Stimulated activated CD8-positive, alpha-beta memory T cell treated with anti-CD3 and anti-CD28 coated beads, Interleukin-2, amount 100 ng/mL, for 48 hours (primary cell): Measurements from ENCODE around the gene TPSB2.

Experiments
- DNase-seq, 2 donors: peaks; one replicate each; pipeline ENCODE4 v3.0.0-alpha.2; 2020; ENCODE audit warnings: low read depth in 2 of 2

TPSB2 gene

DNA sequence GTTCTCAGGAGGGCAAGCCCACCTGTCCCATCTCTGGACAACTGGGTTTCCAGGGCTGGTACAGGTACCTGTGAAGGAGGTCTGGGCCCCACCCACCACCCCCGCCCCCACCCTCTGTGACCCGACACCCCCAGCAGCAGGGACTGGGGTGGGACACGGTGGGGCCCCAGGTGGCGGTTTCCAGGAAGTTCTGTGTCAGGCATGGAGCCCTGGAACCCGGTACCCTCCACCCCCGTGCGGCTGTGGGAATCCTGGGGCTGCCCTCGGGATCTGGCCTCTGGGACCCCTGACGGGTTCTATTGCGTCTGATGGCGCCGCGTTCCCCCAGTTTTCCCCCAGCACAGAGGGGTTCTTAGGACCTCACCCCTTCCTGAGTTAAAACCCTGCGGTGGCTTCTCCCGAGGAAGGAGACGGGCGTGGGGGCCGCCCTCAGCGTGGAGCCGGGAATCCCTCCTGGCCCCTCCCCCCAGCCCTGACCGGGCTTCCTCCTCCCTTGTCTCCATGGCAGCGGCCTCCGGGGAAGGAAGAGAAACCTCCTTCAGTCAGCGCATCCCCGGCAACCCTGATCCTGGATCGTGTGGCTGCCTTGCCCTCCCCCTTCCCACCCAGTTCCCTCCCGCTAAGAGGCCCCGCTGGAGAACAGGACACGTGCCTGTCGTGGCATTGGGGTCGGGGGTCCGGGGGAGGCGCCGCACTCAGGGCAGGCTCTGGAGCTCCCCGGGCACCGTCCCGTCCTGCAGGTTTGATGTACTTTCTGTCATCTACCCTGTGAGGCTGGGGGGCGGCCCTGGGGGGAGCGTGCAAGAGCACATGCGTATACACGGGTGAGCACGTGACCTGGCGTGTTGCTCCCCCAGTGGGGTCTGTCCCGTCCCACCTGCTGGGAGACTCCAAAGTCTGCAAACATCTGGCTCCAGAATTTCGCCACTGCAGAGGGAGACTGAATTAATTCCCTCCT is 46.8 kb downstream of the TPSB2 start:
- DNase-seq = no peak

DNA sequence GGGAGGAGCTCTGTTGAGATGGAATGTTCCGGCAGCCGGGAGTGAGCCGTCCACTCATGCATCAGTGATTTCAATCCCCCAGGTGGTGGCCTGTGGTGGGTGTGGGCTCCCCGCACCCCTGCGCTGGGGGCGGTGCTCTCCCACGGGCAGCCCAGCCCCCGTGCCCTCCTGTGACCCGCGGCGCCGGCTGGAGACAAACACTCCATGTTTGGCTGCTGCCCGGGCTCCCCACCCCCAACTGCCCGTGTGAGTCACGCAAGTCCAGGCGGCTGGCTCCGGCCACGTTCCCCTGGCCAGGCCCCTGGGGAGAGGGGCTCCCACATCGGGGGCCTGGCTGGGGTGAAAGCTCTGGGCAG is 47.7 kb downstream of the TPSB2 start:
- DNase-seq = no peak

DNA sequence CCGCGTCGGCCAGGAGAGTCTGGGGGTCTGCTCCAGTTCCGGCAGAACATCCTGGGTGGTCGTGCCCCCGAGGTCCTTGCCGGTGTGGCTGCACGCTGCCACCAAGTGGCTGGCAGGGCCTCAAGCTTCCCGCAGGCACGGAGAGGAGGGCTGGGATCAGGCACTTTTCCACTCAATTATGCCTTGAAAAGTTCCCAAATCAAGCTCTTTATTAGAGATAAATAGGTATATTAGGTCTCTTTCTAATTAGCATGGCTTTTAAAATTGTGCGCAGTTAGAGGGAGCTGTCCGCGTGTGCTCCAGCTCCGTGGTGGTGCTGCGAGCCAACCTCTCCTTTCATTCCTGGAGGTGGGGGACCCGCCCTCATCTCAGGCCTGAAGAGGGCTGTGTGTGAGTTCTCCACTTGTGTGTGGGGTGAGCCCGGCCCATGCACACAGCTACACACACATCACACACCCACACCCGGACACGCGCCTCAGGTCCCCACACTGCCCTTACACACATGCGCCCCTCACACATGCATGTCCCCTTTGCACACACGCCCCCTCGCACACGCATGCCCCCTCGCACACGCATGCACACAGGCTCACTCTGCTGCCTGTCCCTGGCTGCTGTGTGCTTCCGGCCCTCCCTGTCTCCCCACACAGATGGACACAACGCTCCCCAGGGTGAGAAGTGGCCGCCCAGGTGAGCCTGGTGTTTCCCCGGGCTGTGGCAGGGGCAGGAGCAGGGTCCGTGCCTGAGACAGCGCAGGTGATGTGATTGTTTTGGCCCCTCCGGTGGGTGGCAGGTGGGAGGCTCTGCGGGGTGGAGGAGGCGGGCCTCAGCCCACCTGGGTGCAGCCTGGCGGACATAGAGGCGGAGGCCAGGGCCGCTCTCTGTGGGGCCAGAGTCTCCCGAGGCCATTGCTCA is 48.3 kb downstream of the TPSB2 start:
- DNase-seq = no peak

DNA sequence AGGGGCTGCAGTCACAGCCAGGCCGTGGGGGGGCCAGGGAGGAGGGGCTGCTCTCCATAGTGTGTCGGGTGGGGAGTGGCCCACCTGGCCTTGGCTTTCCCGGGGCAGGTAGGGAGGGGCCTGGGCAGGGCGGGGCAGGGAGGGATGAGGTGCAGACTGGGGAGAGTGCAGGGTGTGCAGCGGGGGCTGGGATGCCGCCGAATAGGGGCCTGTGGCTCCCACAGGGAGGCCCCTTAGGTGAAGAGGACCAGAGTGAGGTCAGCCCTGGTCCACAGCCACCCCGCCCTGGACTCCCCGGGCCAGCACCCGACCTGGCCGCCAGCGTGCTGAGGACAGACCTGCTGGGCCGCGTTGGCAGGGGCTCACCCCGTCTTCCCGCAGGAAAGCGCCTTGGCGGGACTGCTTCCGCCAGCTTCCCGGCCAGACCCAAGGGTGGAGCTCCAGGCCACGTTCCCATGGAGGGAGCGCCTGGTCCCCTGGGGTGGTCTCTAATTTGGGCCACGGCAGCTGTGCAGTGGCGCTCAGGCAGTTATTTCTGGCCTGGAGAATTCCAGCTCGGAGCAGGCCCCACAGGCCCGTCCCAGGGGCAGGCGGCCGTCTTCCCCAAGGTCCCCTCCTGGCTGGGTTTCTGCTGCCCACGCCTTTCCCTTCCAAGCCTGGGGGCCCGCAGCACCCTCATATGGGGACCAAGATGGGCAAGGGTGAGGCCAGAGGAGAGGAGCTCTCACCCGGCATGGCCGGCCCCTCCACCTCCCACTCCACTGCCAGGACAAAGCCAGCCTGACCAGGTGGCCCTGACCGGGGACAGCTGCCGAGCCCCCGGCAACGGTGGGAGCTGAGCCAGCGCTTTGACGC is 49.2 kb downstream of the TPSB2 start:
- no peak for DNase-seq
